CD14-positive monocyte (primary cell): Measurements from ENCODE around the gene CALHM2. TPM values are rescaled to one million over a fixed set of nuclear protein-coding genes. Genes with fewer than 3 reads are reported as not detected.

ENCODE experiments used
- DNase-seq, 3 donors: peaks; one replicate each; pipeline ENCODE4 v3.0.0-alpha.2; 2011 to 2022
- H2AFZ ChIP-seq: 2 replicates; pipeline ENCODE4 v1.6.0; 2012; ENCODE audit warnings: mild to moderate bottlenecking, low read depth, low read length, inconsistent platforms; ENCODE audit not compliant: insufficient read depth, poor library complexity, severe bottlenecking
- H3K27ac ChIP-seq, 2 donors: 1 replicate in 1 of 2; 2 replicates in 1 of 2; pipeline ENCODE4 v1.5.1; 2012 to 2013; ENCODE audit warnings: low read length in 2 of 2, control low read depth in 1 of 2, inconsistent platforms in 1 of 2, low read depth in 1 of 2, mild to moderate bottlenecking in 1 of 2
- H3K27me3 ChIP-seq, 2 donors: one replicate each; pipeline versions ENCODE4 v1.6.0 to v1.6.1; 2011 to 2013; ENCODE audit warnings: low read length in 2 of 2; ENCODE audit not compliant: control insufficient read depth in 2 of 2, insufficient read depth in 2 of 2
- H3K36me3 ChIP-seq, 2 donors: replicated peaks in 1 of 2; 1 replicate in 1 of 2; 2 replicates in 1 of 2; pipeline versions ENCODE4 v1.5.1 to v1.6.1; 2012 to 2013; ENCODE audit warnings: low read length in 2 of 2, control low read depth in 1 of 2, inconsistent platforms in 1 of 2, mild to moderate bottlenecking in 1 of 2; ENCODE audit not compliant: insufficient read depth in 2 of 2, control insufficient read depth in 1 of 2
- H3K4me1 ChIP-seq, 2 donors: 1 replicate in 1 of 2; 2 replicates in 1 of 2; pipeline versions ENCODE4 v1.5.1 to v1.6.1; 2012 to 2013; ENCODE audit warnings: low read length in 2 of 2, control low read depth in 1 of 2, inconsistent platforms in 1 of 2, mild to moderate bottlenecking in 1 of 2, moderate library complexity in 1 of 2; ENCODE audit not compliant: insufficient read depth in 2 of 2, control insufficient read depth in 1 of 2
- H3K4me2 ChIP-seq: replicated peaks from 2 replicates; pipeline ENCODE3; 2012; ENCODE audit warnings: low read length, moderate library complexity, mild to moderate bottlenecking; ENCODE audit not compliant: poor library complexity, severe bottlenecking; ENCODE audit errors: extremely low read depth
- H3K4me3 ChIP-seq, 3 experiments: fragments of 200-600 bp in 1 of 3; sonication (generic) in 1 of 3; replicated peaks in 1 of 3; 1 replicate in 2 of 3; 2 replicates in 1 of 3; pipeline ENCODE4 v1.5.1; 2011 to 2013; ENCODE audit warnings: low read length in 3 of 3, mild to moderate bottlenecking in 3 of 3, control low read depth in 2 of 3, low read depth in 2 of 3, inconsistent platforms in 1 of 3, moderate library complexity in 1 of 3
- H3K79me2 ChIP-seq: 2 replicates; pipeline ENCODE4 v1.6.0; 2012; ENCODE audit warnings: mild to moderate bottlenecking, control low read depth, inconsistent platforms, low read length, moderate library complexity; ENCODE audit not compliant: insufficient read depth
- H3K9ac ChIP-seq: 2 replicates; pipeline ENCODE4 v1.6.0; 2017; ENCODE audit warnings: low read length, mild to moderate bottlenecking; ENCODE audit not compliant: insufficient read depth, poor library complexity, severe bottlenecking
- H3K9me3 ChIP-seq, 2 donors: replicated peaks in 1 of 2; 1 replicate in 1 of 2; 2 replicates in 1 of 2; pipeline versions ENCODE4 v1.5.1 to v1.6.1; 2012 to 2013; ENCODE audit warnings: low read length in 2 of 2, control low read depth in 1 of 2; ENCODE audit not compliant: control insufficient read depth in 1 of 2, insufficient read depth in 1 of 2
- H4K20me1 ChIP-seq: 2 replicates; pipeline ENCODE4 v1.6.0; 2012; ENCODE audit warnings: mild to moderate bottlenecking, low read length, control low read depth, moderate library complexity; ENCODE audit not compliant: insufficient read depth
- H3K27ac Mint-ChIP-seq, 7 donors: one replicate each; pipeline ENCODE4 v1.8.0; 2020; ENCODE audit warnings: mild to moderate bottlenecking in 7 of 7, mixed read lengths in 7 of 7, moderate library complexity in 6 of 7, inconsistent platforms in 2 of 7
- H3K27me3 Mint-ChIP-seq, 3 donors: one replicate each; pipeline ENCODE4 v1.8.0; 2021 to 2022; ENCODE audit warnings: low read depth in 3 of 3, mild to moderate bottlenecking in 3 of 3, mixed read lengths in 3 of 3, moderate library complexity in 3 of 3, inconsistent platforms in 1 of 3
- H3K36me3 Mint-ChIP-seq, 2 donors: one replicate each; pipeline ENCODE4 v1.8.0; 2020; ENCODE audit warnings: mixed read lengths in 2 of 2, inconsistent platforms in 1 of 2, mild to moderate bottlenecking in 1 of 2
- H3K4me1 Mint-ChIP-seq: one replicate; pipeline ENCODE4 v1.8.0; 2020; ENCODE audit warnings: mild to moderate bottlenecking, mixed read lengths
- H3K4me3 Mint-ChIP-seq, 2 donors: one replicate each; pipeline ENCODE4 v1.8.0; 2020; ENCODE audit warnings: mild to moderate bottlenecking in 2 of 2, mixed read lengths in 2 of 2, moderate library complexity in 1 of 2
- H3K9me3 Mint-ChIP-seq, 7 donors: one replicate each; pipeline ENCODE4 v1.8.0; 2020 to 2022; ENCODE audit warnings: mixed read lengths in 7 of 7, mild to moderate bottlenecking in 6 of 7, moderate library complexity in 6 of 7, inconsistent platforms in 2 of 7
- WGBS: methylation state at CpG from one replicate; pipeline ENCODE4 v1.1.5; 2013; ENCODE audit warnings: missing lambda C conversion rate; ENCODE audit not compliant: insufficient coverage; 5-methylcytosine and 5-hydroxymethylcytosine counted together
- intact Hi-C, 2 donors: fragments of 100-400 bp; cut with micrococcal nuclease; formaldehyde crosslinking; loops; one replicate each; pipeline versions ENCODE4 v1.15.0 to v1.15.1; 2023
- polyA plus RNA-seq, 3 donors: library from polyadenylated mRNA; depleted of rRNA in 1 of 3; unstranded in 2 of 3; stranded (reverse) in 1 of 3; fragments of 300-500 nt in 2 of 3; fragments of >200 nt in 1 of 3; fragmentation: Illumina TruSeq in 2 of 3; gene quantifications; 1 replicate in 2 of 3; 2 replicates in 1 of 3; pipeline ENCODE4 v1.2.3, GENCODE V29; 2012 to 2021
- TF ChIP-seq, protein P1 (sequence below): fragments of 200-600 bp; IDR thresholded peaks from one replicate; pipeline ENCODE4 v1.8.0; 2022; ENCODE audit warnings: antibody characterized with exemption, mild to moderate bottlenecking

The CALHM2 gene
- polyA plus RNA-seq, 3 donors: 48.4 to 80.7 (median 66.5) TPM

DNA sequence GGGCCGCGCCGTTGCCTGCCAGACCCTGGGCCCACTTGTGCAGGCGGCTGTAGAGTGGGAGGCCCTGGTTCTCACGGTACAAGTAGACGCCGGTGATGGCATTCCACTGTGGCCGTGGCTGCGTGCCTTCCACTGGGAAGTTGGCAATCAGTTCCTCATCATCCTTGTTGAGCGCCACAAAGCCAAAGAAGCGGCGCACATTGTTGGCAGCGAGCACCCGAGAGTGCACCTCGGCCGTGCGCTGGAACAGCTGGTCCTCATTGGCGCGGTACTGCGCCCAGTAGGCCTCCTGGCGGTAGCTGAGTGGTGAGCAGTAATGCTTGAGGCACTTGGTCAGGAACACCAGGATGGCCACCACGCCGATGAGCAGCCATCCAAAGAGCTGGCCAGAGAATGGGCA lies 5.0 kb downstream of the CALHM2 start:
- no peak for DNase-seq
- H3K27ac Mint-ChIP-seq: peak overlapping the region in 1 of 7 donors; percentile 51
- TF ChIP-seq, protein P1, sequence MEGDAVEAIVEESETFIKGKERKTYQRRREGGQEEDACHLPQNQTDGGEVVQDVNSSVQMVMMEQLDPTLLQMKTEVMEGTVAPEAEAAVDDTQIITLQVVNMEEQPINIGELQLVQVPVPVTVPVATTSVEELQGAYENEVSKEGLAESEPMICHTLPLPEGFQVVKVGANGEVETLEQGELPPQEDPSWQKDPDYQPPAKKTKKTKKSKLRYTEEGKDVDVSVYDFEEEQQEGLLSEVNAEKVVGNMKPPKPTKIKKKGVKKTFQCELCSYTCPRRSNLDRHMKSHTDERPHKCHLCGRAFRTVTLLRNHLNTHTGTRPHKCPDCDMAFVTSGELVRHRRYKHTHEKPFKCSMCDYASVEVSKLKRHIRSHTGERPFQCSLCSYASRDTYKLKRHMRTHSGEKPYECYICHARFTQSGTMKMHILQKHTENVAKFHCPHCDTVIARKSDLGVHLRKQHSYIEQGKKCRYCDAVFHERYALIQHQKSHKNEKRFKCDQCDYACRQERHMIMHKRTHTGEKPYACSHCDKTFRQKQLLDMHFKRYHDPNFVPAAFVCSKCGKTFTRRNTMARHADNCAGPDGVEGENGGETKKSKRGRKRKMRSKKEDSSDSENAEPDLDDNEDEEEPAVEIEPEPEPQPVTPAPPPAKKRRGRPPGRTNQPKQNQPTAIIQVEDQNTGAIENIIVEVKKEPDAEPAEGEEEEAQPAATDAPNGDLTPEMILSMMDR: no peak
- intact Hi-C loops: no loop called here
- peaks cover 78 to 86% of the 10 kb centered on the region in 2 donors for H3K36me3 Mint-ChIP-seq
- H3K27me3 Mint-ChIP-seq: peaks cover 1 to 5% (median 3%) of the 10 kb centered on the region in 3 donors
- peaks cover 78 to 87% of the 10 kb centered on the region in 2 donors for H3K36me3 ChIP-seq
- H3K27me3 ChIP-seq: no peaks in the 10 kb centered on the region
- no peaks in the 10 kb centered on the region for H3K9me3 ChIP-seq
- peaks cover 60% of the 10 kb centered on the region for H3K79me2 ChIP-seq
- WGBS: 98% methylated on average over 20 of the region's 23 CpGs
- no peak overlapping the region for H2AFZ ChIP-seq
- no peak overlapping the region for H3K9ac ChIP-seq
- H3K4me2 ChIP-seq: no peak overlapping the region
- no peaks in the 10 kb centered on the region for H3K9me3 Mint-ChIP-seq
- H3K4me1 Mint-ChIP-seq: peaks cover 54% of the 10 kb centered on the region
- no peak overlapping the region for H3K4me3 Mint-ChIP-seq
- H3K4me1 ChIP-seq: peaks cover 27 to 47% of the 10 kb centered on the region in 2 donors
- no peak overlapping the region for H3K4me3 ChIP-seq
- peaks cover 87% of the 10 kb centered on the region for H4K20me1 ChIP-seq
- H3K27ac ChIP-seq: peak overlapping the region in 1 of 2 donors; percentile 0

DNA sequence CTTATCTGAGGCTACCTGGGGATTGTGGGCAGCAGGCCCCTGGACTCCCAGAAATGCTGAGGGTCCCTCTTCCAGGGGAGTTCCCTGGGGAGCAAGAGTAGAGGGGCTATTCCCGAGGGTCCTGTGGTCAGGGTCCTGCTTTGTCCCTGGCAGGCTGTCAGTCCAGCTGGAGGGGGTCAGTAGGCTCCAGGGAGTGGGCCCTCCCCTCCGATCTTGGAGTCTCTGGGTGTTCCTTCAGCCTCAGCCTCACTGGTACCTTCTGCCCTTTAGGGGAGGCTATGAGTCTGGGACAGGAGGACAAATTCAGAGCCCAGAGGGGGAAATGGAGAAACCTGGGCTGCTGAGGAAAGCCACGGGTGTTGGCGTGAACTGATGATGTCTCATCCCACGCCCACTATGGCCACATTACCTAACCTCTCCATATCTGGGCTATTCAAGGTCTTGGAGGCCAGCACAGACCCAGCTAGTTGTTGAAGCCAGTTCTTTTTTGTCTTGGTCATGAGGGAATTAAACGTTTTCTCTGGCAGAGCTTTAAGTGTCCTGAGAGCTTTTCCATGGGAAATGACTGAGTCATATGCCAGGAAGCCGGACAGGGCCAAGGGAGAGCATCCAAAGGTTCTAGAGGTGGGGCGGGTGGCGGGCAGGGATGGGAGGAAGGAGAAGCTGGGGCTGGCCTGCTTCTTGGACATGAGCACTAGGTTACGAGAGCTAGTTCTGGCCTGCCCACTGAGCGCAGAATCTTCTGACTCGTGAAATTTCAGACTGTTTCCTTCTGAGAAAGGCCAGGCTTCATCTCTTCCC lies 6.2 kb downstream of the CALHM2 start:
- no peak overlapping the region for H3K9ac ChIP-seq
- H3K36me3 ChIP-seq: peaks cover 86 to 99% of the 10 kb centered on the region in 2 donors
- H3K27me3 ChIP-seq: no peaks in the 10 kb centered on the region
- Mint-ChIP-seq H3K36me3 (peaks cover 87 to 97% of the 10 kb centered on the region in 2 donors), H3K4me1 (peaks cover 50% of the 10 kb centered on the region), H3K4me3 (no peak overlapping the region), H3K27me3 (peaks cover 1 to 5% (median 3%) of the 10 kb centered on the region in 3 donors), H3K27ac (peak overlapping the region in 5 of 7 donors; percentile 19 to 65 (median 50)), H3K9me3 (no peaks in the 10 kb centered on the region)
- TF ChIP-seq, protein P1: no peak
- peaks cover 26 to 42% of the 10 kb centered on the region in 2 donors for H3K4me1 ChIP-seq
- H3K27ac ChIP-seq: peak overlapping the region in 1 of 2 donors; percentile 36
- peaks cover 94% of the 10 kb centered on the region for H4K20me1 ChIP-seq
- no peak overlapping the region for H3K4me2 ChIP-seq
- H3K9me3 ChIP-seq: no peaks in the 10 kb centered on the region
- H3K4me3 ChIP-seq: no peak overlapping the region
- intact Hi-C loops: no loop called here
- H2AFZ ChIP-seq: no peak overlapping the region
- no peak for DNase-seq
- WGBS: 92% methylated on average over 6 of the region's 12 CpGs
- H3K79me2 ChIP-seq: peaks cover 48% of the 10 kb centered on the region
